Measurements from ENCODE around the gene CMKLR1. TPM values are rescaled to one million over a fixed set of nuclear protein-coding genes. Genes with fewer than 3 reads are reported as not detected.

The CMKLR1 gene
- total RNA-seq, 1 experiment from 2014 or later = 0.15 TPM

DNA sequence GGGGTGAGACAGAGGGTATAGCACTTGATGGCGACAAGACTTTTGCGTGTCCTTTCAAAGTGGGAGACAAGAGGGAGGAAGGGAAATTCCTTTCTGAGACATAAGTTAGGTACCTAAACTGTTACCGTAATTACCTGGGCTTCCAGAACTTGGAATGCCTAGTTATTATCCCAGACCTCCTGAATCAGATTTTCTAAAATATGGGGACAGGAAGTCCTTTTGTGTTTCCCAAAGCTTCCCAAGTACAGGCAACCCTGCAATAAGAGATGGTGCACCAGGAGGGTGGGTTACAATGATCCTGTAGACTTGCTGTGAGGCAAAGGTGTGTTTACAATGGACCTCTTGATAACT, 83.9 kb downstream of the CMKLR1 start:
- Histone ChIP-seq H3K27me3 (ENCODE audit: insufficient read depth, low read length) (peaks cover 63% of the 10 kb centered on the region), H3K4me1 (ENCODE audit: control insufficient read depth in 1 of 2, insufficient read depth in 2 of 2, low read length in 2 of 2) (no peaks in the 10 kb centered on the region), H3K27ac (ENCODE audit: low read depth, low read length) (no peak overlapping the region), H3K9me3 (ENCODE audit: control insufficient read depth in 1 of 2, insufficient read depth in 1 of 2, low read depth in 1 of 2, low read length in 2 of 2) (peaks cover 4 to 5% of the 10 kb centered on the region in 2 experiments; a peak in 1 of 4 replicates), H3K4me3 (replicated peaks in 1 of 2; ENCODE audit: low read depth in 1 of 2, low read length in 2 of 2) (no peak overlapping the region), H3K79me2 (ENCODE audit: insufficient read depth, low read length) (no peaks in the 10 kb centered on the region), H2AFZ (ENCODE audit: low read depth, low read length, poor library complexity, severe bottlenecking) (no peak overlapping the region), H3K4me2 (ENCODE audit: low read length) (no peak overlapping the region), H3K9ac (ENCODE audit: low read length) (no peak overlapping the region), H4K20me1 (ENCODE audit: insufficient read depth) (no peaks in the 10 kb centered on the region), H3K9me2 (ENCODE audit: insufficient read depth) (no peaks in the 10 kb centered on the region), H3K36me3 (ENCODE audit: control insufficient read depth in 1 of 2, insufficient read depth in 2 of 2, low read length in 2 of 2) (no peaks in the 10 kb centered on the region)
- TF ChIP-seq POLR2AphosphoS5 (IDR thresholded peaks at IDR 0.05; ENCODE audit: low read depth, low read length) (no peak), ZNF274 (IDR thresholded peaks at IDR 0.05; ENCODE audit: low read depth, low read length) (no peak), CTCF (IDR thresholded peaks at IDR 0.05 in 2 of 3, conservative IDR thresholded peaks at IDR 0.05 in 1 of 3; ENCODE audit: borderline replicate concordance in 1 of 3, insufficient read depth in 1 of 3, low read depth in 2 of 3, low read length in 2 of 3) (no peak), CEBPB (IDR thresholded peaks at IDR 0.05; ENCODE audit: low read depth) (no peak), EGR1 (IDR thresholded peaks at IDR 0.05; ENCODE audit: low read depth) (no peak), TCF7L2 (IDR thresholded peaks at IDR 0.05; ENCODE audit: borderline replicate concordance, extremely low read depth, insufficient read depth, insufficient read length) (no peak), CBX3 (IDR thresholded peaks at IDR 0.05; ENCODE audit: low read depth) (no peak), ZFX (IDR thresholded peaks at IDR 0.05) (no peak), JUND (IDR thresholded peaks at IDR 0.05) (no peak), SIN3A (IDR thresholded peaks at IDR 0.05; ENCODE audit: low read depth) (no peak), POLR2A (IDR thresholded peaks at IDR 0.05; ENCODE audit: borderline replicate concordance, extremely low read depth, insufficient read depth, insufficient read length) (no peak), REST (IDR thresholded peaks at IDR 0.05; ENCODE audit: low read depth) (no peak), SRF (IDR thresholded peaks at IDR 0.05; ENCODE audit: low read depth) (no peak), YY1 (IDR thresholded peaks at IDR 0.05; ENCODE audit: extremely low read depth, insufficient replicate concordance, low read depth, low read length) (no peak), FOSL1 (IDR thresholded peaks at IDR 0.05; ENCODE audit: low read depth) (no peak), EZH2phosphoT487 (IDR thresholded peaks at IDR 0.05; ENCODE audit: borderline replicate concordance) (no peak), RAD21 (IDR thresholded peaks at IDR 0.05; ENCODE audit: low read depth) (no peak)
- TF ChIP-seq, protein P1, sequence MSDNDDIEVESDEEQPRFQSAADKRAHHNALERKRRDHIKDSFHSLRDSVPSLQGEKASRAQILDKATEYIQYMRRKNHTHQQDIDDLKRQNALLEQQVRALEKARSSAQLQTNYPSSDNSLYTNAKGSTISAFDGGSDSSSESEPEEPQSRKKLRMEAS (IDR thresholded peaks at IDR 0.05) = no peak
- TF ChIP-seq, protein P2, sequence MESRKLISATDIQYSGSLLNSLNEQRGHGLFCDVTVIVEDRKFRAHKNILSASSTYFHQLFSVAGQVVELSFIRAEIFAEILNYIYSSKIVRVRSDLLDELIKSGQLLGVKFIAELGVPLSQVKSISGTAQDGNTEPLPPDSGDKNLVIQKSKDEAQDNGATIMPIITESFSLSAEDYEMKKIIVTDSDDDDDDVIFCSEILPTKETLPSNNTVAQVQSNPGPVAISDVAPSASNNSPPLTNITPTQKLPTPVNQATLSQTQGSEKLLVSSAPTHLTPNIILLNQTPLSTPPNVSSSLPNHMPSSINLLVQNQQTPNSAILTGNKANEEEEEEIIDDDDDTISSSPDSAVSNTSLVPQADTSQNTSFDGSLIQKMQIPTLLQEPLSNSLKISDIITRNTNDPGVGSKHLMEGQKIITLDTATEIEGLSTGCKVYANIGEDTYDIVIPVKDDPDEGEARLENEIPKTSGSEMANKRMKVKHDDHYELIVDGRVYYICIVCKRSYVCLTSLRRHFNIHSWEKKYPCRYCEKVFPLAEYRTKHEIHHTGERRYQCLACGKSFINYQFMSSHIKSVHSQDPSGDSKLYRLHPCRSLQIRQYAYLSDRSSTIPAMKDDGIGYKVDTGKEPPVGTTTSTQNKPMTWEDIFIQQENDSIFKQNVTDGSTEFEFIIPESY (IDR thresholded peaks at IDR 0.05; ENCODE audit: extremely low read depth, insufficient replicate concordance, low read length) = no peak
- ChIA-PET CTCF (no interaction called here), RAD21 (ENCODE audit: low non-redundant PET in 1 of 2, low total read pairs in 2 of 2, uncharacterized antibody in 2 of 2, unreplicated experiment in 2 of 2) (no interaction called here), POLR2A (no interaction called here)
- intact Hi-C loops (cut with micrococcal nuclease) = no loop called here
- DNase-seq (ENCODE audit: low read depth, low spot score) (no peak), ATAC-seq (no peak)
- no TSS peak for BruUV-seq (replicated peaks)
